22Rv1 (cell line): ENCODE results near the gene SNAPC5.

ENCODE experiments used
- H3K27ac ChIP-seq: fragments of 450-650 bp; 2 replicates; pipeline ENCODE4 v1.5.1; 2017
- CTCF ChIP-seq: fragments of 450-650 bp; IDR thresholded peaks from 2 replicates; pipeline ENCODE4 v1.5.1; 2017; ENCODE audit warnings: mild to moderate bottlenecking
- ZFX ChIP-seq: fragments of 450-650 bp; IDR thresholded peaks from 2 replicates; pipeline ENCODE4 v1.6.1; 2017; ENCODE audit warnings: antibody characterized with exemption, borderline replicate concordance

The SNAPC5 gene

DNA sequence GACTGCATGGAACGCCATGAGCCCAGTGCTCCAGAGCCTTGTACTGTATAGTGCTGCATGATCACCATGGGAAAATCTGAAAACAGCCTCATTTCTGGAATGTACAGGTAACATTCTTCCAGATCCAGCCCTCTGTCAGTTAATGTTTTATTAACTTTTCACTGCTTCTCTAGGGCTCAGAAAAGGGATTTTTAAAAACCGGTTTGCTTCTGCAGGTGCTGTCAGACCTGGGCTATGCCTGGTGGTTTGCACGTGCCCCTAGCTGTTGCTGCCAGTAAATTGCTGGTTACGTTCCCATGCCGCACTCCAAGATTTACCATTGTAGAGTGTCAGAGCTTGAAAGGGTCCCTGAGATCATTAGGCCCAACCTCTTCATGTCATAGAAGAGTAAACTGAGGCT, 9.0 kb downstream of the SNAPC5 start:
- no peak overlapping the region for H3K27ac ChIP-seq
- TF ChIP-seq ZFX (no peak), CTCF (no peak)

DNA sequence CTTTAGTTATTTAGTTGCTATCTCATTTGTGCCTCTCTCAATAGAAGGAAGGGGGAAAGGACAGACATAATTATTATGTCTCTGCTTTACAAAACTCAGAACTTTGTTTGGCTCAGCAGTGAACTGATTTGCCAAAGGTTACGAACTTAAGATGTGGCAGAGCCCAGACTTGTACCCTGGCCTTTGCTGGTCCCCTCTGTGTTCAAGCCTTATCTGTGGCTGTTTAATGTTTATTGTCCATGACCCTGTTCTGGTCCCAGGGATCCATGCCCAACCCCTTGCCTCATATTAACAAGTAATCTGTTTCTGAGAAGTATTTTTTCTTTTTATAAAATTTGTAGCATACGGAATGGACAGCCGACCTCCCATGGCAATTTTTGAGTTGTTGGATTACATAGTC, 10.7 kb downstream of the SNAPC5 start:
- TF ChIP-seq CTCF (no peak), ZFX (no peak)
- no peak overlapping the region for H3K27ac ChIP-seq

- no peak overlapping the region for H3K27ac ChIP-seq
- TF ChIP-seq CTCF (no peak), ZFX (no peak)
These were observed 12.9 kb downstream of the SNAPC5 start for GRCh38 chr15:66484539-66485112.

- no peak for TF ChIP-seq CTCF
- TF ChIP-seq ZFX: no peak
- peak overlapping the region; percentile 47 for H3K27ac ChIP-seq
These were observed 14.4 kb downstream of the SNAPC5 start for GRCh38 chr15:66483131-66483566.

- TF ChIP-seq CTCF: no peak
- no peak for TF ChIP-seq ZFX
- H3K27ac ChIP-seq: peak overlapping the region; percentile 47
These were observed 15.0 kb downstream of the SNAPC5 start for GRCh38 chr15:66482539-66482938.

- no peak overlapping the region for H3K27ac ChIP-seq
- TF ChIP-seq ZFX (no peak), CTCF (no peak)
These were observed 16.3 kb downstream of the SNAPC5 start for GRCh38 chr15:66481107-66481856.

GRCh38 chr15:66480267-66480666, 17.3 kb downstream of the SNAPC5 start:
- no peak overlapping the region for H3K27ac ChIP-seq

More at GRCh38 chr15:66480267-66480666, 17.3 kb downstream of the SNAPC5 start:
- TF ChIP-seq CTCF: no peak
- no peak for TF ChIP-seq ZFX
